SK-N-SH (cell line): ENCODE results near the gene C11orf71. TPM values are rescaled to one million over a fixed set of nuclear protein-coding genes. Genes with fewer than 3 reads are reported as not detected.

ENCODE experiments used
- CTCF ChIA-PET: fragments of 300-600, 350-600 bp; formaldehyde crosslinking; extraction: SDS; loops from one replicate; lab custom pipeline; 2021; lab: Yijun Ruan, JAX
- POLR2A ChIA-PET: fragments of 350-600 bp; sonication (Branson Sonifier 250); formaldehyde crosslinking; extraction: SDS; loops from one replicate; lab custom pipeline; 2020; ENCODE audit warnings: antibody characterized with exemption, inconsistent platforms; lab: Yijun Ruan, JAX
- DNase-seq: peaks from one replicate; pipeline ENCODE4 v3.0.0; 2012
- H2AFZ ChIP-seq: fragments of 200-600 bp; sonication (generic); 2 replicates; pipeline ENCODE4 v1.8.1; 2016; ENCODE audit warnings: antibody characterized with exemption, mild to moderate bottlenecking, low read depth
- H3F3A ChIP-seq: fragments of 200-600 bp; sonication (generic); replicated peaks from 2 replicates; pipeline ENCODE3; 2016; ENCODE audit warnings: antibody characterized with exemption, mild to moderate bottlenecking; ENCODE audit not compliant: insufficient read depth
- H3K27ac ChIP-seq, 2 experiments: fragments of 200-500 bp in 1 of 2; fragments of 200-600 bp in 1 of 2; sonication (Bioruptor generic) in 1 of 2; sonication (generic), shearing (Covaris generic) in 1 of 2; 2 replicates each; pipeline versions ENCODE4 v1.5.1 to v1.6.1; 2014 to 2016; ENCODE audit warnings: low read depth in 2 of 2, inconsistent platforms in 1 of 2, low read length in 1 of 2, mild to moderate bottlenecking in 1 of 2, mixed read lengths in 1 of 2
- H3K27me3 ChIP-seq: fragments of 200-600 bp; sonication (generic), shearing (Covaris generic); 2 replicates; pipeline ENCODE4 v1.6.1; 2016; ENCODE audit warnings: mixed run types; ENCODE audit not compliant: insufficient read depth
- H3K36me3 ChIP-seq, 2 experiments: fragments of 200-500 bp in 1 of 2; fragments of 200-600 bp in 1 of 2; sonication (Bioruptor generic) in 1 of 2; sonication (generic) in 1 of 2; replicated peaks in 1 of 2; 2 replicates each; pipeline versions ENCODE3 to v1.5.1; 2014 to 2016; ENCODE audit warnings: low read length in 1 of 2, mild to moderate bottlenecking in 1 of 2; ENCODE audit not compliant: insufficient read depth in 2 of 2, control insufficient read depth in 1 of 2
- H3K4me1 ChIP-seq, 2 experiments: fragments of 200-500 bp in 1 of 2; fragments of 200-600 bp in 1 of 2; sonication (Bioruptor generic) in 1 of 2; sonication (generic), shearing (Covaris generic) in 1 of 2; 2 replicates each; pipeline versions ENCODE4 v1.5.1 to v1.6.1; 2014 to 2016; ENCODE audit warnings: low read depth in 1 of 2, low read length in 1 of 2, mixed run types in 1 of 2; ENCODE audit not compliant: insufficient read depth in 2 of 2, control insufficient read depth in 1 of 2
- H3K4me2 ChIP-seq: fragments of 200-600 bp; sonication (generic), shearing (Covaris generic); 2 replicates; pipeline ENCODE4 v1.6.1; 2017; ENCODE audit warnings: mixed run types
- H3K4me3 ChIP-seq, 2 experiments: fragments of 200-500 bp in 1 of 2; fragments of 200-600 bp in 1 of 2; sonication (Bioruptor generic) in 1 of 2; sonication (generic), shearing (Covaris generic) in 1 of 2; 2 replicates each; pipeline versions ENCODE4 v1.5.1 to v1.8.1; 2014 to 2016; ENCODE audit warnings: low read depth in 2 of 2, inconsistent platforms in 1 of 2, low read length in 1 of 2, mild to moderate bottlenecking in 1 of 2, mixed read lengths in 1 of 2, moderate library complexity in 1 of 2
- H3K79me2 ChIP-seq: fragments of 200-600 bp; sonication (generic); 2 replicates; pipeline ENCODE4 v1.8.1; 2017; ENCODE audit warnings: mild to moderate bottlenecking; ENCODE audit not compliant: insufficient read depth
- H3K9ac ChIP-seq: fragments of 200-600 bp; sonication (generic); 2 replicates; pipeline ENCODE4 v1.6.1; 2017; ENCODE audit warnings: mixed run types
- H3K9me2 ChIP-seq: fragments of 200-600 bp; sonication (generic); 2 replicates; pipeline ENCODE4 v1.6.1; 2017; ENCODE audit warnings: mixed run types
- H3K9me3 ChIP-seq: fragments of 200-600 bp; sonication (generic); 2 replicates; pipeline ENCODE4 v1.6.1; 2017; ENCODE audit warnings: mixed run types, mild to moderate bottlenecking, moderate library complexity
- H4K20me1 ChIP-seq: fragments of 200-600 bp; sonication (generic); 2 replicates; pipeline ENCODE4 v1.6.1; 2017; ENCODE audit warnings: mild to moderate bottlenecking, mixed run types; ENCODE audit not compliant: insufficient read depth
- CHD2 ChIP-seq: fragments of 150-350 bp; IDR thresholded peaks from 2 replicates; pipeline ENCODE4 v1.6.1; 2018; ENCODE audit warnings: low read length; ENCODE audit not compliant: partially characterized antibody
- CTCF ChIP-seq: fragments of 200-600 bp; sonication (generic); IDR thresholded peaks from 2 replicates; pipeline ENCODE4 v1.6.1; 2017; ENCODE audit warnings: antibody characterized with exemption, mild to moderate bottlenecking, moderate library complexity
- EP300 ChIP-seq, 2 experiments: IDR thresholded peaks; 2 replicates each; pipeline versions ENCODE4 v1.4.0 to v1.6.1; 2012; ENCODE audit warnings: borderline replicate concordance in 1 of 2, low read depth in 1 of 2, low read length in 1 of 2
- EZH2phosphoT487 ChIP-seq: fragments of 200-600 bp; sonication (generic); IDR thresholded peaks from 2 replicates; pipeline ENCODE4 v1.6.1; 2017; ENCODE audit warnings: low read depth, mixed run types, mild to moderate bottlenecking, antibody characterized with exemption, moderate library complexity, borderline replicate concordance
- FOXJ3 ChIP-seq: sonication (generic); formaldehyde crosslinking; IDR thresholded peaks from 2 replicates; pipeline ENCODE4 v1.5.1; 2020; ENCODE audit warnings: mild to moderate bottlenecking, missing genetic modification reagents
- IRF3 ChIP-seq: fragments of 150-350 bp; IDR thresholded peaks from 2 replicates; pipeline ENCODE4 v1.6.1; 2016; ENCODE audit warnings: mild to moderate bottlenecking, low read depth, low read length
- JUND ChIP-seq: IDR thresholded peaks from 2 replicates; pipeline ENCODE4 v1.4.0; 2012
- PBX3 ChIP-seq: IDR thresholded peaks from 2 replicates; pipeline ENCODE4; 2012
- RAD21 ChIP-seq: IDR thresholded peaks from 2 replicates; pipeline ENCODE4 v1.6.1; 2012; ENCODE audit warnings: mild to moderate bottlenecking, low read length
- RCOR1 ChIP-seq: fragments of 150-350 bp; IDR thresholded peaks from 2 replicates; pipeline ENCODE4 v1.6.1; 2017; ENCODE audit warnings: antibody characterized with exemption, low read length
- RXRA ChIP-seq: IDR thresholded peaks from 2 replicates; pipeline ENCODE4 v1.4.0; 2012; ENCODE audit warnings: low read depth, mild to moderate bottlenecking, borderline replicate concordance
- SIN3A ChIP-seq: IDR thresholded peaks from 2 replicates; pipeline ENCODE4 v1.6.1; 2012; ENCODE audit warnings: low read depth, mild to moderate bottlenecking, low read length, moderate library complexity, borderline replicate concordance
- USF1 ChIP-seq: IDR thresholded peaks from 2 replicates; pipeline ENCODE4 v1.4.0; 2012; ENCODE audit warnings: low read depth, borderline replicate concordance
- USF2 ChIP-seq: fragments of 150-350 bp; IDR thresholded peaks from 2 replicates; pipeline ENCODE4 v1.6.1; 2017; ENCODE audit warnings: antibody characterized with exemption, low read length, low read depth, borderline replicate concordance
- YY1 ChIP-seq: IDR thresholded peaks from 2 replicates; pipeline ENCODE4 v1.4.0; 2012; ENCODE audit warnings: low read depth, mild to moderate bottlenecking
- ZBTB33 ChIP-seq: IDR thresholded peaks from 2 replicates; pipeline ENCODE4 v1.4.0; 2012; ENCODE audit warnings: low read depth, borderline replicate concordance
- WGBS: methylation state at CpG from one replicate; pipeline ENCODE4 v1.1.6; 2017; ENCODE audit warnings: low lambda C conversion rate; 5-methylcytosine and 5-hydroxymethylcytosine counted together
- polyA plus RNA-seq, 3 experiments: library from polyadenylated mRNA; depleted of rRNA; stranded (reverse); fragments of >200 nt; gene quantifications; 2 replicates each; pipeline ENCODE4 v1.2.3, GENCODE V29; 2012

C11orf71 gene
- polyA plus RNA-seq, 1 of the 3 experiments (the other 2 are of a cell fraction): 7.8 TPM

- TF ChIP-seq JUND (peak; percentile 68), RXRA (peak; percentile 64; the same call in 1 of the 2 replicates), PBX3 (no peak), USF2 (no peak), ZBTB33 (no peak), YY1 (peak; percentile 73)
- TF ChIP-seq, all 33 proteins: peak for 11
These were observed at the start of gene C11orf71, which contains the start of gene RBM7 (continued) for GRCh38 chr11:114400216-114400914.

GRCh38 chr11:114449845-114450244 lies 49.5 kb upstream of the C11orf71 start:
- peaks cover 43% of the 10 kb centered on the region for H3K79me2 ChIP-seq
- 95% methylated on average over 6 of the region's 6 CpGs for WGBS
- H4K20me1 ChIP-seq: no peaks in the 10 kb centered on the region; the same call in 1 of the 2 replicates
- no peak overlapping the region for H2AFZ ChIP-seq
- H3K9me2 ChIP-seq: no peaks in the 10 kb centered on the region
- 0 out of 4 replicates have a peak, but pooled peaks cover 0 to 5% of the 10 kb centered on the region in 2 experiments for H3K4me1 ChIP-seq
- no peaks in the 10 kb centered on the region for H3F3A ChIP-seq
- no peaks in the 10 kb centered on the region for H3K9me3 ChIP-seq
- no peak for TF ChIP-seq IRF3
- no peak for TF ChIP-seq CTCF
- TF ChIP-seq FOXJ3 (CRISPR knock-in tag): no peak
- TF ChIP-seq RAD21: no peak
- TF ChIP-seq SIN3A: no peak
- TF ChIP-seq RCOR1: no peak
- TF ChIP-seq CHD2: no peak
- no peak for TF ChIP-seq EZH2phosphoT487
- no peak for TF ChIP-seq YY1
- TF ChIP-seq USF1: no peak
- TF ChIP-seq RXRA: no peak
- no peak for TF ChIP-seq EP300 (IDR thresholded peaks at IDR 0.05; ENCODE audit: borderline replicate concordance in 1 of 2, low read depth in 1 of 2, low read length in 1 of 2)
- H3K27me3 ChIP-seq: no peaks in the 10 kb centered on the region
- no peak overlapping the region for H3K9ac ChIP-seq
- H3K4me2 ChIP-seq: no peak overlapping the region
- CTCF ChIA-PET: no interaction called here
- no peak for DNase-seq
- H3K4me3 ChIP-seq: no peak overlapping the region
- H3K36me3 ChIP-seq: peaks cover 55 to 65% of the 10 kb centered on the region in 2 experiments
- POLR2A ChIA-PET: no interaction called here
- no peak overlapping the region for H3K27ac ChIP-seq
